HEK293 (cell line): ENCODE results near the gene CACNA2D4.

Experiments
- CTCF ChIA-PET: fragments of 350-600 bp; formaldehyde crosslinking; extraction: SDS; loops from one replicate; lab custom pipeline; 2021; ENCODE audit warnings: antibody characterized with exemption; lab: Yijun Ruan, JAX
- POLR2A ChIA-PET: fragments of 300-600 bp; formaldehyde crosslinking; extraction: SDS; loops from one replicate; lab custom pipeline; 2020; ENCODE audit warnings: antibody characterized with exemption, inconsistent platforms; lab: Yijun Ruan, JAX
- H3K27ac ChIP-seq: fragments of 200-500 bp; sonication (Bioruptor generic); 2 replicates; pipeline ENCODE4 v1.5.1; 2014; ENCODE audit warnings: low read depth, low read length, control low read depth, inconsistent platforms; ENCODE audit errors: extremely low read depth
- H3K36me3 ChIP-seq, 2 experiments: fragments of 200-500 bp in 1 of 2; sonication (Bioruptor generic) in 1 of 2; 1 replicate in 1 of 2; 2 replicates in 1 of 2; pipeline ENCODE4 v1.5.1; 2014 to 2017; ENCODE audit warnings: inconsistent platforms in 2 of 2, low read length in 2 of 2; ENCODE audit not compliant: control insufficient read depth in 2 of 2, insufficient read depth in 1 of 2
- H3K4me1 ChIP-seq: fragments of 200-500 bp; sonication (Bioruptor generic); 2 replicates; pipeline ENCODE4 v1.5.1; 2014; ENCODE audit warnings: mild to moderate bottlenecking, low read length, inconsistent platforms; ENCODE audit not compliant: control insufficient read depth, insufficient read depth
- H3K4me3 ChIP-seq: 2 replicates; pipeline ENCODE4 v1.5.1; 2011; ENCODE audit warnings: low read depth, mild to moderate bottlenecking, control low read depth, low read length, moderate library complexity
- H3K9me3 ChIP-seq: fragments of 200-500 bp; sonication (Bioruptor generic); 2 replicates; pipeline ENCODE4 v1.5.1; 2014; ENCODE audit warnings: low read depth, low read length, inconsistent platforms; ENCODE audit not compliant: control insufficient read depth, insufficient read depth
- GFI1B ChIP-seq: fragments of 450-650 bp; formaldehyde crosslinking; IDR thresholded peaks from 2 replicates; pipeline ENCODE4 v1.5.1; 2016; ENCODE audit warnings: missing biosample characterization, missing genetic modification characterization
- GLI2 ChIP-seq: fragments of 450-650 bp; formaldehyde crosslinking; IDR thresholded peaks from 2 replicates; pipeline ENCODE4; 2017; ENCODE audit warnings: missing biosample characterization, missing genetic modification characterization, low read depth, borderline replicate concordance
- HOXC10 ChIP-seq: sonication (generic); formaldehyde crosslinking; IDR thresholded peaks from 2 replicates; pipeline ENCODE4 v1.8.1; 2023; ENCODE audit warnings: mild to moderate bottlenecking, missing genetic modification reagents
- MEIS1 ChIP-seq: sonication (generic); formaldehyde crosslinking; IDR thresholded peaks from 2 replicates; pipeline ENCODE4 v1.8.1; 2022; ENCODE audit warnings: missing genetic modification reagents, mild to moderate bottlenecking, borderline replicate concordance
- OSR2 ChIP-seq: fragments of 450-650 bp; formaldehyde crosslinking; IDR thresholded peaks from 2 replicates; pipeline ENCODE4 v1.5.1; 2016; ENCODE audit warnings: missing biosample characterization, missing genetic modification characterization
- PATZ1 ChIP-seq: fragments of 450-650 bp; formaldehyde crosslinking; IDR thresholded peaks from 2 replicates; pipeline ENCODE4 v1.5.1; 2016; ENCODE audit warnings: missing biosample characterization, missing genetic modification characterization
- PRDM1 ChIP-seq: fragments of 450-650 bp; formaldehyde crosslinking; IDR thresholded peaks from 2 replicates; pipeline ENCODE4; 2016; ENCODE audit warnings: missing biosample characterization, missing genetic modification characterization
- PRDM2 ChIP-seq: fragments of 450-650 bp; formaldehyde crosslinking; IDR thresholded peaks from 2 replicates; pipeline ENCODE4 v1.5.1; 2016; ENCODE audit warnings: missing biosample characterization, missing genetic modification characterization, borderline replicate concordance
- ZBTB17 ChIP-seq: fragments of 450-650 bp; formaldehyde crosslinking; IDR thresholded peaks from 2 replicates; pipeline ENCODE4 v1.5.1; 2016; ENCODE audit warnings: missing biosample characterization, missing genetic modification characterization
- ZBTB26 ChIP-seq: fragments of 450-650 bp; formaldehyde crosslinking; optimal IDR thresholded peaks from 2 replicates; pipeline ENCODE3; 2016; ENCODE audit warnings: missing biosample characterization, mild to moderate bottlenecking, missing genetic modification characterization
- ZBTB7A ChIP-seq: fragments of 450-650 bp; formaldehyde crosslinking; IDR thresholded peaks from 2 replicates; pipeline ENCODE4 v1.5.1; 2016; ENCODE audit warnings: low read depth, missing biosample characterization, missing genetic modification characterization
- ZFP37 ChIP-seq: fragments of 450-650 bp; formaldehyde crosslinking; IDR thresholded peaks from 2 replicates; pipeline ENCODE4 v1.5.1; 2016; ENCODE audit warnings: missing biosample characterization, missing genetic modification characterization
- ZNF114 ChIP-seq: fragments of 450-650 bp; formaldehyde crosslinking; IDR thresholded peaks from 2 replicates; pipeline ENCODE4 v1.5.0; 2017; ENCODE audit warnings: missing biosample characterization, missing genetic modification characterization
- ZNF140 ChIP-seq: fragments of 450-650 bp; formaldehyde crosslinking; IDR thresholded peaks from 2 replicates; pipeline ENCODE4 v1.5.1; 2016; ENCODE audit warnings: missing biosample characterization, missing genetic modification characterization
- ZNF157 ChIP-seq: fragments of 450-650 bp; formaldehyde crosslinking; IDR thresholded peaks from 2 replicates; pipeline ENCODE4 v1.5.1; 2016; ENCODE audit warnings: missing biosample characterization, missing genetic modification characterization
- ZNF16 ChIP-seq: fragments of 450-650 bp; formaldehyde crosslinking; IDR thresholded peaks from 2 replicates; pipeline ENCODE4 v1.5.1; 2016; ENCODE audit warnings: low read depth, missing biosample characterization, missing genetic modification characterization
- ZNF175 ChIP-seq: fragments of 450-650 bp; formaldehyde crosslinking; IDR thresholded peaks from 2 replicates; pipeline ENCODE4 v1.5.1; 2016; ENCODE audit warnings: missing biosample characterization, missing genetic modification characterization
- ZNF214 ChIP-seq: fragments of 450-650 bp; formaldehyde crosslinking; IDR thresholded peaks from 2 replicates; pipeline ENCODE4 v1.5.1; 2017; ENCODE audit warnings: missing biosample characterization, mild to moderate bottlenecking, missing genetic modification characterization, borderline replicate concordance
- ZNF239 ChIP-seq: fragments of 450-650 bp; formaldehyde crosslinking; IDR thresholded peaks from 2 replicates; pipeline ENCODE4 v1.5.1; 2016; ENCODE audit warnings: missing biosample characterization, missing genetic modification characterization
- ZNF302 ChIP-seq: fragments of 450-650 bp; formaldehyde crosslinking; IDR thresholded peaks from 2 replicates; pipeline ENCODE4 v1.5.1; 2016; ENCODE audit warnings: missing biosample characterization, missing genetic modification characterization, low read depth
- ZNF366 ChIP-seq: fragments of 450-650 bp; formaldehyde crosslinking; conservative IDR thresholded peaks from 2 replicates; pipeline ENCODE4 v1.5.1; 2016; ENCODE audit warnings: missing biosample characterization, missing genetic modification characterization
- ZNF423 ChIP-seq: fragments of 450-650 bp; formaldehyde crosslinking; IDR thresholded peaks from 2 replicates; pipeline ENCODE4 v1.5.1; 2016; ENCODE audit warnings: missing biosample characterization, missing genetic modification characterization
- ZNF48 ChIP-seq: fragments of 450-650 bp; formaldehyde crosslinking; IDR thresholded peaks from 2 replicates; pipeline ENCODE4 v1.5.1; 2016; ENCODE audit warnings: missing biosample characterization, missing genetic modification characterization
- ZNF513 ChIP-seq: fragments of 450-650 bp; IDR thresholded peaks from 2 replicates; pipeline ENCODE4 v1.5.1; 2018; ENCODE audit warnings: missing biosample characterization, missing genetic modification characterization
- ZNF530 ChIP-seq: fragments of 450-650 bp; formaldehyde crosslinking; IDR thresholded peaks from 2 replicates; pipeline ENCODE4 v1.5.1; 2016; ENCODE audit warnings: low read depth, missing biosample characterization, missing genetic modification characterization
- ZNF658 ChIP-seq: fragments of 450-650 bp; formaldehyde crosslinking; IDR thresholded peaks from 2 replicates; pipeline ENCODE4; 2016; ENCODE audit warnings: missing biosample characterization, missing genetic modification characterization

CACNA2D4 gene

GRCh38 chr12:1890119-1890703, 28.2 kb downstream of the CACNA2D4 start:
- H3K9me3 ChIP-seq: no peaks in the 10 kb centered on the region
- POLR2A ChIA-PET: no interaction called here
- CTCF ChIA-PET: no interaction called here
- TF ChIP-seq ZNF214 (tag by site-specific recombination) (no peak), ZNF513 (tag by site-specific recombination) (no peak), ZNF48 (tag by site-specific recombination) (no peak), ZNF302 (tag by site-specific recombination) (no peak), ZNF140 (tag by site-specific recombination) (no peak), ZNF423 (tag by site-specific recombination) (no peak), OSR2 (tag by site-specific recombination) (no peak), ZBTB7A (tag by site-specific recombination) (no peak), MEIS1 (CRISPR knock-in tag) (no peak), ZBTB26 (tag by site-specific recombination) (no peak), GLI2 (tag by site-specific recombination) (no peak), ZNF16 (tag by site-specific recombination) (no peak), GFI1B (tag by site-specific recombination) (no peak), ZNF658 (tag by site-specific recombination) (no peak), ZFP37 (no peak), ZNF175 (tag by site-specific recombination) (no peak), ZNF157 (tag by site-specific recombination) (no peak), HOXC10 (CRISPR knock-in tag) (no peak)
- no peaks in the 10 kb centered on the region for H3K4me1 ChIP-seq
- H3K4me3 ChIP-seq: no peak overlapping the region
- no peak overlapping the region for H3K27ac ChIP-seq
- no peaks in the 10 kb centered on the region for H3K36me3 ChIP-seq

GRCh38 chr12:1888923-1889322, 29.5 kb downstream of the CACNA2D4 start:
- CTCF ChIA-PET: interaction anchor here (1.6 kb wide), 1 partner anchor 51 kb away, joined by 4 read pairs; no protein-coding TSS in a partner anchor
- Histone ChIP-seq H3K4me1 (no peaks in the 10 kb centered on the region), H3K9me3 (no peaks in the 10 kb centered on the region), H3K36me3 (no peaks in the 10 kb centered on the region), H3K4me3 (no peak overlapping the region), H3K27ac (no peak overlapping the region)
- POLR2A ChIA-PET: no interaction called here
- TF ChIP-seq PRDM1 (tag by site-specific recombination): no peak
- no peak for TF ChIP-seq PRDM2 (tag by site-specific recombination)
- no peak for TF ChIP-seq ZNF530
- TF ChIP-seq ZNF239 (tag by site-specific recombination): no peak
- no peak for TF ChIP-seq ZNF114 (tag by site-specific recombination)
- no peak for TF ChIP-seq PATZ1 (tag by site-specific recombination)
- TF ChIP-seq ZNF366 (tag by site-specific recombination): no peak
- no peak for TF ChIP-seq ZBTB17 (tag by site-specific recombination)
